Activated CD8-positive, alpha-beta memory T cell treated with anti-CD3 and anti-CD28 coated beads for 48 hours (primary cell): ENCODE results near the gene MAGEA2B.
"Not testable (repeated sequence)": the region's sequence is repeated elsewhere in the genome, so short reads cannot be mapped to it uniquely, and the experiment has no call there.

Experiments used
- DNase-seq, 3 experiments: peaks; one replicate each; pipeline ENCODE4 v3.0.0-alpha.2; 2020; ENCODE audit warnings: low read depth in 2 of 3, low spot score in 2 of 3

Gene MAGEA2B

GRCh38 chrX:152754871-152755270 lies 40.4 kb downstream of the MAGEA2B start:
- not testable (repeated sequence) for DNase-seq

GRCh38 chrX:152758918-152759317 lies 44.5 kb downstream of the MAGEA2B start, which contains the start of gene CSAG3:
TSS of gene CSAG3 (plus strand) at chrX:152759218.
- DNase-seq = not testable (repeated sequence)

DNA sequence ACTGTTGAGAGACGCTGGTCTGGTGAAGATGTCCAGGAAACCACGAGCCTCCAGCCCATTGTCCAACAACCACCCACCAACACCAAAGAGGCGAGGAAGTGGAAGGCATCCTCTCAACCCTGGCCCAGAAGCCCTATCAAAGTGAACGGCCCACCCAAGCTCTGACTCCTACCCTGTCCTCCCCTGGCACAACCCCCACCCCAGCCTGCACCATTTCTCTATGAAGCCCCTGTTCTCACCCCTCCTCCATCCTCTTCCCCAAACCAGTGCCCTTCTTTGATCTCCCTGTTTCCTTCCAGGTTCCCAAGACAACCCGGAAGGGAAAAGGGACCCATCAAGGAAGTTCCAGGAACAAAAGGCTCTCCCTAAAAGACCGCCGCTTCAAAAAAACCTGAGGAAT lies 45.1 kb downstream of the MAGEA2B start:
- DNase-seq = not testable (repeated sequence)

GRCh38 chrX:152761582-152761981 lies 47.2 kb downstream of the MAGEA2B start:
- not testable (repeated sequence) for DNase-seq

GRCh38 chrX:152766562-152766961 lies 52.1 kb downstream of the MAGEA2B start:
- DNase-seq = not testable (repeated sequence)
